VCaP (cell line): ENCODE data around the gene GRHPR.

Experiments used
- H3K27ac ChIP-seq: fragments of 450-650 bp; 2 replicates; pipeline ENCODE4 v1.5.1; 2017
- CTCF ChIP-seq: fragments of 450-650 bp; conservative IDR thresholded peaks from 2 replicates; pipeline ENCODE4 v1.5.1; 2017; ENCODE audit warnings: mild to moderate bottlenecking, moderate library complexity

GRHPR gene

DNA sequence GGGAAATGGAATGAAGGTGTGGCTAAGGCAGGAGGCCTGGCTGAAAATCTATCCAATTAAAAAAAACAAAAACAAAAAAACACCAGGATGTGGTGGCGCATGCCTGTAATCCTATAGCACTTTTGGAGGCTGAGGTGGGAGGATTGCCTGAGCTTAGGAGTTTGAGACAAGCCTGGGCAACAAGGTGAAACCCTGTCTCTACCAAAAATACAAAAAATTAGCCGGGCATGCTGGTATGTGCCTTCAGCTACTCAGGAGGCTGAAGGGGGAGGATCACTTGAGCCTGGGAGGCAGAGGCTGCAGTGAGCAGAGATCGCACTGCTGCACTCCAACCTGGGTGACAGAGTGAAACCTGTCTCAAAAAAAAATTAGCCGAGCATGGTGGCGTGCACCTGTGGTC is 21.1 kb downstream of the GRHPR start:
- TF ChIP-seq CTCF: no peak
- peak overlapping the region; percentile 75 for H3K27ac ChIP-seq

DNA sequence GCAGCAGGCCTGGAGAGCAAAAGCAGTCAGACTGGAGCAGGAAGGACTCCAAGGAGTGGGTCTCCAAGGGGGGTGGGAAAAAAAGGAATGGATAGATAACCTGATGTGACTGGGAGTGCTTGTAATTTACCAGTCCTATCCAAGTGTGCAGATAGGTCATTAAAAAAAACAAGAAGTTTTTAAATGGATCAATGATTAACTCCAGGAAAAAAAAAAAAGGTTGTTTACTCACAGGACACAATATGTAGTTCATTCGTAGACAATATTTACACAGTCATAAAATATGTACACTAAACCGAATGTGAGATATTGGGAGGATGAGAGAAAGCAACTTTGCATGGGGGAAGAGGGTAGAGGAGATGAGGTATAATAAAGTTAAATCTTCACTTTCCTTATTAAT is 22.4 kb downstream of the GRHPR start:
- peak overlapping the region; percentile 75 for H3K27ac ChIP-seq
- TF ChIP-seq CTCF: no peak

DNA sequence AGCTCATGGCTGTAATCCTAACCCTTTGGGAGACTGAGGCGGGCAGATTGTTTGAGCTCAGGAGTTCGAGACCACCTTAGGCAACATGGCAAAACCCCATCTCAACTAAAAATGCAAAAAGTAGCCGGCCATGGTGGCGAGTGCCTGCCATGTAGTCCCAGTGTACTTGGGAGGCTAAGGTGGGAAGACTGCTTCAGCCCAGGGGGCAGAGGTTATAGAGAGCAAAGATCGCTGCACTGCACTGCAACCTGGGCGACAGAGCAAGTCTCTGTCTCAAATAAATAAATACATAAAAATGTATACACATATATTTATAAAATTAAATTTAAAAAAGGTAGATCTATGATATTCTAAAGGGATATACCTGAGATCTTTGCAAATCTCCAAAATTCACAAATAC is 23.3 kb downstream of the GRHPR start:
- TF ChIP-seq CTCF: no peak
- H3K27ac ChIP-seq: peak overlapping the region; percentile 75

- peak overlapping the region; percentile 75 for H3K27ac ChIP-seq
Measured at GRCh38 chr9:37446401-37446800, 23.9 kb downstream of the GRHPR start.

DNA sequence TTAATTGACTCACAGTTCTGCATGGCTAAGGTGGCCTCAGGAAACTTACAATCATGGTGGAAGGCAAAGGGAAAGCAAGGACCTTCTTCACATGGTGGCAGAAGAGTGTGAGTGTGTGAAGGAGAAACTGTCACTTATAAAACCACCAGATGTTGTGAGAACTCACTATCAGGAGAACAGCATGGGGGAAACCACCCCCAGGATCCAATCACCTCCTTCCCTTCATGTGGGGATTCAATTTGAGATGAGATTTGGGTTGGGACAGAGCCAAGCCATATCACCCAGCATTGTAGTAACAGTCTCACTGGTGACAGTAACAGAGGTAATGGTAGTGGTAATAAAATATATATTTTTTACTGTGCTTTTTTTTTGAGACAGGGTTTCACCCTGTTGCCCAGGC is 24.6 kb downstream of the GRHPR start:
- TF ChIP-seq CTCF: no peak
- peak overlapping the region; percentile 75 for H3K27ac ChIP-seq

More at GRCh38 chr9:37446401-37446800, 23.9 kb downstream of the GRHPR start:
- TF ChIP-seq CTCF: no peak

DNA sequence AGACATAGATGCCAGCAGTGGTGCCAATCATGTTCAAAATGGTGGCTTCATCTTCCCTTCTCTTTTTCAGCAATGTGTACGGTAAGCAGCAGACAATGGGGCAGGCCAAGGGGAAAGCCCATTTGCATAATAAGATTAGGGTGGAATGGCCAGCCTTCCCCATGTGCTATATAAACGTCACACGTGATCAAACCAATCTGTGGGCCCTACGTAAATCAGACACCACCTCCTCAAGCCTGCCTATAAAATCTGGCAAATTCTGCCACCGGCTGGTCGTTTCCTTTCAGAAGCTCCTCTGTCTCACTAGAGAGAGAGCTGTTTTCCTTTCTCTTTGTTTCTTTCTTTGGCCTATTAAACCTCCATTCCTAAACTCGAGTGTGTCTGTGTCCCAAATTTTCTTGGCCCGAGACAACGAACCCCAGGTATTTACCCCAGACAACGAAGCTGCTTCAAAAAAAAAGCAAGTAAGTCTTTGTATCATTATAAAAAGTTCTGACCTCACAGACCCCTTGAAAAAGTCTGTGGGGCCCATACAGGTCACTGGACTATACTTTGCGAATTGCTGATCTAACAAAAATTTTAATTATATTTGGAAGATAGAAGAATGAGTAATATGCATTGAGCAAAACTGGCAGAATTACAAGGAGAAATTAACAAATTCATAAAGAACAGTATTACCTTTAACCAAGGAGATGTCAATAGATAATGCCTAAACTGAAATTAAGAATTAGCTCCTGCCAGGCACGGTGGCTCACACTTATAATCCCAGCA is 27.6 kb downstream of the GRHPR start:
- H3K27ac ChIP-seq: no peak overlapping the region
- no peak for TF ChIP-seq CTCF

DNA sequence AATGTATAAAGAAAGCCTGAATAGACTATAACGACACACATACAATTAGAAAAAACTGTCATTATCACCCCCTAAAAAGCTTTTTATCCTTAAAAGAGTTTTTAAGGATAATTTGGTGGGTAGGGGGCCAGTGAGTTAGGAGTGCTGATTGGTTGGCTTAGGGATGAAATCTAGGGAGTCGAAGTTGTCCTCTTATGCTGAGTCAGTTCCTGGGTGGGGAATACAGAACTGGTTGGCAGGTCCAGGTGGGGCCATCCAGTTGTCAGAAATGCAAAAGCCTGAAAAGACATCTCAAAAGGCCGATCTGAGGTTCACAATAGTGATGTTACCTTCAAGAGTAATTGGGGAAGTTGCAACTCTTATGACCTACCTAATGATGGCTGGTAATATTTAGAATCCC is 29.1 kb downstream of the GRHPR start:
- no peak overlapping the region; the same call in 1 of the 2 replicates for H3K27ac ChIP-seq
- TF ChIP-seq CTCF: no peak
